ENCODE data around the gene PDHA1. TPM values are rescaled to one million over a fixed set of nuclear protein-coding genes. Genes with fewer than 3 reads are reported as not detected.

PDHA1 gene
- total and polyA plus RNA-seq, 2 of the 8 experiments (the other 6 are each of a cell fraction or from before 2014, with no cell fraction given), result 128 to 225 TPM

- Histone ChIP-seq H3K56ac (replicated peaks; ENCODE audit: insufficient read length, low read depth, low read length) (no peak overlapping the region), H2AFZ (ENCODE audit: low read length) (no peak overlapping the region), H3K23me2 (ENCODE audit: low read depth, low read length) (no peaks in the 10 kb centered on the region), H2BK12ac (ENCODE audit: low read depth, low read length) (no peak overlapping the region), H3K9me3 (ENCODE audit: insufficient read depth in 2 of 2, low read depth in 1 of 2, low read length in 1 of 2) (no peaks in the 10 kb centered on the region), H3K14ac (ENCODE audit: insufficient read length) (no peak overlapping the region), H2BK20ac (ENCODE audit: low read length) (no peak overlapping the region), H2BK15ac (ENCODE audit: low read length) (no peak overlapping the region), H2BK120ac (replicated peaks; ENCODE audit: low read depth, low read length) (no peak overlapping the region), H3K9ac (replicated peaks in 1 of 4; ENCODE audit: extremely low read depth in 1 of 4, low read depth in 3 of 4, low read length in 3 of 4) (no peak overlapping the region), H3K18ac (ENCODE audit: extremely low read depth, low read length) (no peak overlapping the region), H4K20me1 (replicated peaks in 1 of 2; ENCODE audit: control insufficient read depth in 1 of 2, insufficient read depth in 2 of 2, low read length in 2 of 2) (peaks cover 0 to 2% of the 10 kb centered on the region in 2 experiments), H3K79me2 (ENCODE audit: control insufficient read depth in 1 of 2, insufficient read depth in 2 of 2, low read length in 2 of 2) (no peaks in the 10 kb centered on the region), H4K8ac (ENCODE audit: extremely low read depth, insufficient read depth, low read length) (no peak overlapping the region), H2AK5ac (ENCODE audit: low read depth, low read length) (no peak overlapping the region), H3K4me2 (ENCODE audit: insufficient read depth in 1 of 2, low read depth in 2 of 2, low read length in 2 of 2) (no peak overlapping the region), H3K4me1 (replicated peaks in 1 of 4; ENCODE audit: control insufficient read depth in 3 of 4, insufficient read depth in 4 of 4, low read length in 3 of 4) (no peaks in the 10 kb centered on the region), H3K4ac (replicated peaks; ENCODE audit: insufficient read length, low read depth, low read length) (no peak overlapping the region), H4K5ac (ENCODE audit: insufficient read length, low read depth, low read length) (no peak overlapping the region), H2BK5ac (ENCODE audit: low read depth, low read length) (no peak overlapping the region), H3K79me1 (ENCODE audit: low read depth, low read length) (no peaks in the 10 kb centered on the region), H4K91ac (replicated peaks; ENCODE audit: insufficient read length, low read length) (no peak overlapping the region), H3K4me3 (ENCODE audit: extremely low read depth in 1 of 4, insufficient read depth in 2 of 4, low read depth in 3 of 4, low read length in 4 of 4) (no peak overlapping the region), H3K27ac (ENCODE audit: low read depth, low read length) (no peak overlapping the region), H3K27me3 (replicated peaks in 1 of 4; ENCODE audit: control insufficient read depth in 3 of 4, extremely low read depth in 1 of 4, insufficient read depth in 3 of 4, low read length in 3 of 4) (no peaks in the 10 kb centered on the region), H3K36me3 (ENCODE audit: control insufficient read depth in 2 of 4, insufficient read depth in 4 of 4, low read length in 3 of 4) (peaks cover 11 to 48% (median 34%) of the 10 kb centered on the region in 4 experiments; a peak in 7 of 8 replicates), H3K23ac (ENCODE audit: insufficient read length) (no peak overlapping the region)
- no peak for DNase-seq (ENCODE audit: low read depth in 1 of 2, low spot score in 2 of 2)
- TF ChIP-seq JUN (IDR thresholded peaks at IDR 0.05; ENCODE audit: low read depth, low read length) (no peak), TEAD4 (IDR thresholded peaks at IDR 0.05; ENCODE audit: low read depth, low read length) (no peak), SP4 (IDR thresholded peaks at IDR 0.05; ENCODE audit: low read length) (no peak)
- CTCF ChIA-PET (ENCODE audit: partially characterized antibody), result no interaction called here
- POLR2A ChIA-PET (ENCODE audit: partially characterized antibody), result no interaction called here
- no peak for FAIRE-seq
- WGBS, 2 experiments (ENCODE audit: extremely low coverage in 1 of 2, insufficient coverage in 1 of 2, insufficient read length in 1 of 2, insufficient replicate concordance in 2 of 2, low coverage in 1 of 2, low lambda C conversion rate in 2 of 2, missing lambda C conversion rate in 1 of 2), result 100% methylated on average over 6 of the region's 7 CpGs; no CpG with 5 or more reads in 1 of the 2 experiments
These were observed 14.8 kb downstream of the PDHA1 start for GRCh38 chrX:19358521-19358920.

All from H1 (cell line).